Measurements from ENCODE around the gene THAP8. TPM values are rescaled to one million over a fixed set of nuclear protein-coding genes. Genes with fewer than 3 reads are reported as not detected.

Gene THAP8
- total and polyA plus RNA-seq, 2 donors (not counting 3 experiments of a cell fraction or from before 2014, with no cell fraction given), result 2.9 to 6.6 TPM

- no peak for DNase-seq (ENCODE audit: low read depth, low spot score)
- intact Hi-C loops (cut with micrococcal nuclease), result no loop called here
- H3K9ac ChIP-seq (replicated peaks; ENCODE audit: extremely low read depth, insufficient read depth, low read length), result no peak overlapping the region
- no peaks in the 10 kb centered on the region for H3K79me2 ChIP-seq (ENCODE audit: control insufficient read depth, insufficient read depth, low read length)
- no peak overlapping the region for H3K27ac ChIP-seq (ENCODE audit: insufficient read depth, low read depth, low read length)
- no peaks in the 10 kb centered on the region for H3K9me3 ChIP-seq (replicated peaks; ENCODE audit: control insufficient read depth, insufficient read depth, low read length)
- H3K36me3 ChIP-seq (ENCODE audit: control insufficient read depth in 2 of 2, extremely low read depth in 1 of 2, insufficient read depth in 2 of 2, low read length in 2 of 2), result no peaks in the 10 kb centered on the region
- H3K9me1 ChIP-seq (replicated peaks; ENCODE audit: control insufficient read depth, extremely low read depth, insufficient read depth, low read length), result no peaks in the 10 kb centered on the region
- H2AFZ ChIP-seq (ENCODE audit: low read depth, low read length), result no peak overlapping the region
- FAIRE-seq, result no peak
- dilution Hi-C loops (cut with MboI; ENCODE audit: extremely low pct_ligation_motif_present, low sequenced_read_pairs), result no loop called here
- H3K27me3 ChIP-seq (ENCODE audit: control insufficient read depth in 2 of 2, insufficient read depth in 2 of 2, low read length in 2 of 2), result no peaks in the 10 kb centered on the region
- no TSS peak for BruUV-seq (replicated peaks)
- CTCF ChIA-PET, result interaction anchor here (2.0 kb wide), 1 partner anchor 118 kb away, joined by 4 read pairs; no protein-coding TSS in a partner anchor
- TF ChIP-seq POLR2AphosphoS5 (IDR thresholded peaks at IDR 0.05; ENCODE audit: insufficient read depth, low read depth, low read length), result no peak
- TF ChIP-seq MAX (IDR thresholded peaks at IDR 0.05; ENCODE audit: insufficient read depth, insufficient read length), result no peak
- no peak for TF ChIP-seq MYC (IDR thresholded peaks at IDR 0.05; ENCODE audit: low read depth, low read length)
- no peak for TF ChIP-seq GATA2 (IDR thresholded peaks at IDR 0.05; ENCODE audit: insufficient read depth, insufficient read length, low read depth, low read length)
- no peak for TF ChIP-seq EZH2 (IDR thresholded peaks at IDR 0.05; ENCODE audit: borderline replicate concordance, low read depth, low read length, severe bottlenecking)
- no peak for TF ChIP-seq CTCF (IDR thresholded peaks at IDR 0.05; ENCODE audit: extremely low read depth in 1 of 2, insufficient read depth in 1 of 2, low read depth in 1 of 2, low read length in 2 of 2)
- TF ChIP-seq JUN (IDR thresholded peaks at IDR 0.05; ENCODE audit: borderline replicate concordance, insufficient read depth, insufficient read length, low read depth), result no peak
- no peak for TF ChIP-seq FOS (IDR thresholded peaks at IDR 0.05; ENCODE audit: borderline replicate concordance, insufficient read depth, low read length)
- no peak for TF ChIP-seq POLR2A (IDR thresholded peaks at IDR 0.05; ENCODE audit: low read depth, low read length)
- H3K4me2 ChIP-seq (ENCODE audit: insufficient read depth, low read length), result no peak overlapping the region
- H3K4me1 ChIP-seq (ENCODE audit: control insufficient read depth, extremely low read depth, insufficient read depth, low read length), result peaks cover 14% of the 10 kb centered on the region
- no peaks in the 10 kb centered on the region for H4K20me1 ChIP-seq (replicated peaks; ENCODE audit: control insufficient read depth, extremely low read depth, insufficient read depth, low read length)
- H3K4me3 ChIP-seq (replicated peaks in 1 of 3; ENCODE audit: insufficient read depth in 1 of 3, low read depth in 1 of 3, low read length in 3 of 3), result no peak overlapping the region
- POLR2A ChIA-PET, result no interaction called here
Observed at GRCh38 chr19:36010402-36010801, 43.7 kb downstream of the THAP8 start.
